GM18507 (cell line): Measurements from ENCODE around the gene PARVB.
A peak's percentile ranks its signal among the peaks of the same experiment; 100 is the strongest.

Experiments used
- DNase-seq: peaks from one replicate; pipeline ENCODE4 v3.0.0; 2011; ENCODE audit warnings: low read depth; ENCODE audit not compliant: insufficient read length; ENCODE audit errors: extremely low spot score
- FAIRE-seq: peaks from 2 replicates; lab custom pipeline; 2011; peaks lifted over from hg19 to GRCh38; lab: Jason Lieb, UNC

PARVB gene

GRCh38 chr22:44024288-44024921 is at the start of gene PARVB:
Gene PARVB (plus strand): TSS chr22:44024302. CDS start chr22:44024340, 38 bp downstream.
- DNase-seq, result no peak
- FAIRE-seq, result no peak

GRCh38 chr22:43975041-43975440 is 49.1 kb upstream of the PARVB start:
- DNase-seq, result no peak
- FAIRE-seq, result no peak

- DNase-seq (no peak), FAIRE-seq (no peak)
Measured at GRCh38 chr22:43976861-43977795, 47.0 kb upstream of the PARVB start.

GRCh38 chr22:43978558-43978957 is 45.5 kb upstream of the PARVB start:
- DNase-seq (no peak), FAIRE-seq (no peak)

GRCh38 chr22:43980579-43980978 is 43.5 kb upstream of the PARVB start:
- DNase-seq (no peak), FAIRE-seq (no peak)

GRCh38 chr22:43980996-43981395 is 43.1 kb upstream of the PARVB start:
- no peak for DNase-seq
- FAIRE-seq, result no peak

- FAIRE-seq, result no peak
Measured at GRCh38 chr22:43983808-43984207, 40.3 kb upstream of the PARVB start.

GRCh38 chr22:43985532-43985931 is 38.6 kb upstream of the PARVB start:
- no peak for FAIRE-seq

More at GRCh38 chr22:43983808-43984207, 40.3 kb upstream of the PARVB start:
- DNase-seq, result no peak

GRCh38 chr22:43988116-43988820 is 35.8 kb upstream of the PARVB start:
- DNase-seq (no peak), FAIRE-seq (no peak)

More at GRCh38 chr22:43985532-43985931, 38.6 kb upstream of the PARVB start:
- no peak for DNase-seq

- no peak for FAIRE-seq
- DNase-seq, result no peak
Measured at GRCh38 chr22:43988960-43989359, 35.1 kb upstream of the PARVB start.

- FAIRE-seq, result no peak
- DNase-seq, result no peak
Measured at GRCh38 chr22:43990044-43990443, 34.1 kb upstream of the PARVB start.

- no peak for DNase-seq
- FAIRE-seq, result no peak
Measured at GRCh38 chr22:43991316-43992020, 32.6 kb upstream of the PARVB start.

GRCh38 chr22:43992331-43992821 is 31.7 kb upstream of the PARVB start:
- FAIRE-seq (no peak), DNase-seq (no peak)

GRCh38 chr22:43993072-43993760 is 30.9 kb upstream of the PARVB start:
- FAIRE-seq, result peak; percentile 84
- DNase-seq, result peak; percentile 56

- FAIRE-seq (no peak), DNase-seq (no peak)
Measured at GRCh38 chr22:43994006-43994405, 30.1 kb upstream of the PARVB start.

GRCh38 chr22:43994416-43994815 is 29.7 kb upstream of the PARVB start:
- no peak for FAIRE-seq
- DNase-seq, result no peak

- FAIRE-seq (no peak), DNase-seq (no peak)
Measured at GRCh38 chr22:43995057-43995685, 28.9 kb upstream of the PARVB start.

- FAIRE-seq (no peak), DNase-seq (no peak)
Measured at GRCh38 chr22:43995798-43996169, 28.3 kb upstream of the PARVB start.
